GM23248 (cell line): ENCODE results near the gene TEAD2.

ENCODE experiments used
- EZH2 ChIP-seq: fragments of 200-600 bp; sonication (generic); IDR thresholded peaks from 2 replicates; pipeline ENCODE4 v1.6.1; 2018; ENCODE audit warnings: antibody characterized with exemption, mild to moderate bottlenecking; ENCODE audit not compliant: insufficient read depth, poor library complexity, severe bottlenecking
- EZH2phosphoT487 ChIP-seq: fragments of 200-600 bp; sonication (generic); IDR thresholded peaks from 2 replicates; pipeline ENCODE4 v1.6.1; 2018; ENCODE audit warnings: antibody characterized with exemption, moderate library complexity, mild to moderate bottlenecking, low read depth; ENCODE audit not compliant: insufficient read depth

DNA sequence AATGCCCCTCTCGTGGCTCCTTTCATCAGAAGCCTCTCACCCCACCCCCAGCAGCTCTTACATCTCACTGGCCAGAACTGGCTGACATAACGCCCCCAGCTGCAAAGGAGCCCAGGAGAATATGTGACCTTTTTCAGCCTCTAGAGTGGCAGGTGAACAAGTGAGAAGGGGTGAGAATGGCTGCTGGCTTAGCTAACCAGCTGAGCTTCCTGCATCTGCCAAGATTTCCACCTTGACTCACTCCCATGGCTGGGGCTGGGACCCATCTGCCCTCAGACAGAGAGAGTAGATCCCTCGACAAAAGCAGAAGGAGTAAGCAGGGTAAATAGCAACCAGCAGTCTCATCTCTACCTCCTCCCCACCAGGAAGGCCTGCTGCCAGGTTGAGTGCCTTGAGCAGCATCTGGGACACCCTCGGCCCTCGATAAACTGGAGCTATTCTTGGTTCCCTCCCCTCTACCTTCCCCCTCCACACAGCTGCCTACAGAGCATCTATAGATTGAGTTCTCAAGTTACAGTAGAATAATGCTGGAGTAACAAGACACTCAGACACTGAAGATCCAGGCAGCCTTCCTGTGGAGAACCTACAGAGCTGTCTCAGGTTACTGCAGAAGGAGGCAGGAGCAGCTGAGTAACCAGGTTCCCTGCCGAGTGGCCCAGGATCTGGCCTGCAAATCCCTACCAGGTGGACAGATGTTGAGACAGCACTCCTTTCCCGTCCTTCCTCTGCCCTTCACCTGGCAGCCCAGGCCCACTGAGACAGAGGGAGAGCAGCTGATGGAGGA, 41.4 kb upstream of the TEAD2 start:
- TF ChIP-seq EZH2, result no peak
- no peak for TF ChIP-seq EZH2phosphoT487
